Parathyroid adenoma (tissue), 2 donors: ENCODE results near the gene SSX2.
"Not testable (repeated sequence)": the region's sequence is repeated elsewhere in the genome, so short reads cannot be mapped to it uniquely, and the experiment has no call there.

Source experiments
- H2AFZ ChIP-seq: fragments of 300-600 bp; sonication (generic); one replicate; pipeline ENCODE4 v1.7.0; 2017; ENCODE audit warnings: antibody characterized with exemption, mild to moderate bottlenecking
- H3K27ac ChIP-seq: fragments of 300-600 bp; sonication (generic); one replicate; pipeline ENCODE4 v1.7.0; 2017
- H3K27me3 ChIP-seq: fragments of 300-600 bp; sonication (generic); one replicate; pipeline ENCODE4 v1.7.0; 2017; ENCODE audit warnings: low read length; ENCODE audit not compliant: control insufficient read depth, insufficient read depth
- H3K36me3 ChIP-seq: fragments of 300-600 bp; sonication (generic); one replicate; pipeline ENCODE4 v1.7.0; 2017; ENCODE audit warnings: low read length; ENCODE audit not compliant: control insufficient read depth, insufficient read depth
- H3K4me1 ChIP-seq: fragments of 300-600 bp; sonication (generic); one replicate; pipeline ENCODE4 v1.7.0; 2017; ENCODE audit warnings: control low read depth
- H3K4me2 ChIP-seq: fragments of 300-600 bp; sonication (generic); one replicate; pipeline ENCODE4 v1.7.0; 2017; ENCODE audit warnings: low read length
- H3K4me3 ChIP-seq: fragments of 300-600 bp; sonication (generic); one replicate; pipeline ENCODE4 v1.7.0; 2017; ENCODE audit warnings: low read depth, low read length
- H3K79me2 ChIP-seq: fragments of 300-600 bp; sonication (generic); one replicate; pipeline ENCODE4 v1.7.0; 2017; ENCODE audit warnings: control low read depth
- H3K9ac ChIP-seq: fragments of 300-600 bp; sonication (generic); one replicate; pipeline ENCODE4 v1.7.0; 2017; ENCODE audit warnings: mild to moderate bottlenecking
- H3K9me3 ChIP-seq: fragments of 300-600 bp; sonication (generic); one replicate; pipeline ENCODE4 v1.7.0; 2017; ENCODE audit warnings: low read length; ENCODE audit not compliant: control insufficient read depth
- donor health status: primary hyperparathyroidism.

The SSX2 gene

GRCh38 chrX:52707078-52707477 is at the start of gene SSX2:
Gene SSX2 (minus strand): TSS chrX:52707178. CDS start chrX:52705749, 1,429 bp downstream.
- not testable (repeated sequence) for H3K9ac ChIP-seq, H3K9me3 ChIP-seq, H3K27ac ChIP-seq, H3K27me3 ChIP-seq, H3K36me3 ChIP-seq, H3K4me1 ChIP-seq, H3K4me3 ChIP-seq, H3K4me2 ChIP-seq, H2AFZ ChIP-seq, H3K79me2 ChIP-seq

GRCh38 chrX:52750952-52751351 is 44.0 kb upstream of the SSX2 start, which contains the start of gene SSX2B:
Gene SSX2B (plus strand): TSS chrX:52751252. CDS start chrX:52752681, 1,429 bp downstream.
- H3K27ac ChIP-seq, H3K9me3 ChIP-seq, H3K36me3 ChIP-seq, H3K79me2 ChIP-seq, H3K27me3 ChIP-seq, H3K4me2 ChIP-seq, H2AFZ ChIP-seq, H3K4me3 ChIP-seq, H3K4me1 ChIP-seq, H3K9ac ChIP-seq: not testable (repeated sequence)

- H3K4me2 ChIP-seq, H3K27me3 ChIP-seq, H2AFZ ChIP-seq, H3K36me3 ChIP-seq, H3K27ac ChIP-seq, H3K9ac ChIP-seq, H3K4me1 ChIP-seq, H3K4me3 ChIP-seq, H3K9me3 ChIP-seq, H3K79me2 ChIP-seq: not testable (repeated sequence)
Observed at GRCh38 chrX:52692034-52692433, 14.9 kb downstream of the SSX2 start.

- H3K79me2 ChIP-seq, H3K36me3 ChIP-seq, H3K27ac ChIP-seq, H3K4me2 ChIP-seq, H3K4me1 ChIP-seq, H3K27me3 ChIP-seq, H2AFZ ChIP-seq, H3K4me3 ChIP-seq, H3K9me3 ChIP-seq, H3K9ac ChIP-seq: not testable (repeated sequence)
Observed at GRCh38 chrX:52662218-52662617, 44.8 kb downstream of the SSX2 start.

GRCh38 chrX:52655475-52655874 is 51.5 kb downstream of the SSX2 start:
- H3K27me3 ChIP-seq, H3K36me3 ChIP-seq, H3K27ac ChIP-seq, H3K4me3 ChIP-seq, H3K9me3 ChIP-seq, H3K4me1 ChIP-seq, H2AFZ ChIP-seq, H3K79me2 ChIP-seq, H3K9ac ChIP-seq, H3K4me2 ChIP-seq: not testable (repeated sequence)

- not testable (repeated sequence) for H3K9ac ChIP-seq, H3K79me2 ChIP-seq, H3K4me2 ChIP-seq, H3K4me1 ChIP-seq, H3K9me3 ChIP-seq, H3K27me3 ChIP-seq, H3K4me3 ChIP-seq, H3K36me3 ChIP-seq, H2AFZ ChIP-seq, H3K27ac ChIP-seq
Observed at GRCh38 chrX:52654800-52655199, 52.2 kb downstream of the SSX2 start, which contains the start of gene SSX7. Gene SSX7 (minus strand): TSS chrX:52654900. CDS start chrX:52653472, 1,428 bp downstream.

GRCh38 chrX:52650676-52651075 is 56.3 kb downstream of the SSX2 start:
- not testable (repeated sequence) for H3K9me3 ChIP-seq, H3K79me2 ChIP-seq, H3K4me2 ChIP-seq, H3K9ac ChIP-seq, H2AFZ ChIP-seq, H3K27ac ChIP-seq, H3K4me3 ChIP-seq, H3K27me3 ChIP-seq, H3K36me3 ChIP-seq, H3K4me1 ChIP-seq

- not testable (repeated sequence) for H3K27me3 ChIP-seq, H3K79me2 ChIP-seq, H3K9ac ChIP-seq, H2AFZ ChIP-seq, H3K36me3 ChIP-seq, H3K4me1 ChIP-seq, H3K27ac ChIP-seq, H3K4me2 ChIP-seq, H3K4me3 ChIP-seq, H3K9me3 ChIP-seq
Observed at GRCh38 chrX:52648956-52649355, 58.0 kb downstream of the SSX2 start.
